CD4-positive, alpha-beta T cell treated with Interferon alpha-2 for 1 hour (primary cell): ENCODE data around the gene SDK2.

ENCODE experiments used
- DNase-seq, 2 donors: peaks; one replicate each; pipeline ENCODE4 v3.0.0-alpha.2; 2020 to 2022

The SDK2 gene

DNA sequence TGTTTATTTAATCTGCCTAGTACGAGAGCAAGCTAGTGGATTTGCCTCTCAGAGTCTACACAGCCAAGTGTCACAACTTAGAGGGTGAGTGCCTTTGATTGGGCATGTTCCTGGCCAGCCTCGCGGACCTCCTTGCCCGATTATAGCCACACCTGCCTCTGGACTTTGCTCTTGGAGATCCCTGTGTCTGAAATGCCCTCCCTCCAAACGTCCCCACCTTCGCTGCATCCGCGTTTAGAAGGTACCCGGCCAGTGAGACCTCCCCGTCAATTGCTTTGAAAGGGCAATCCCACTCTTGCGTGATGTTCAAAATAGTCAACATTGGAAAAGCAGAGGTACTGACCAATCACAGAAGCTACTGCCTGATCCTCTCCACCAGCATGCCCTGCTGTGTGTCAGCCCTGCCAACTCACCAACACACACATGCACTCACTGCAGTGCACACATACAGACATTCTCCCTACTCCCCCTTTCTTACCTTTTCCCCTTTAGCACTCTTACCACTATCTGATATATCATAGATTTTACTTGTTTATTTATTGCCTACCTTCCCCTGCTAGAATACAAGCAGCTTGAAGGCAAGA is 6.5 kb upstream of the SDK2 start:
- no peak for DNase-seq

DNA sequence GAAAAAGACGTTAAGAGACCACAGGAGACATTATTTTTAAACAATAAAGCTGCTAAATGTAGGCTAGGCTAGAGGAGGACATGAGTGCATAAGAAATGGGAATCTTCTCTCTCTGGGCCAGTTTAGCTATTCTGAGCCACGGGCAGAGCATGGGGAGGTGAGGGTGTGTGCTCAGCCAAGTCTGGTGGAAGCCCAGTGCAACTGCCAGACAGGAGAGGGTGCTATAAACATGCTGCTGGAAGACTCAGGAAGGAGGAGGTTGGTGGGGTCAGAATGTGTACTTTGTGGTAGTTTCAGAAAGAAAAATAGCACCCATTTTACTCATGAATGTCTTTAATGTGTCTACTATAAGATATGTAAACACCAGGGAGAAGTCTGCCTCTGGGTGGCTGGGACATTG is 5.9 kb upstream of the SDK2 start:
- DNase-seq, result peak in 1 of 2 donors; percentile 11

DNA sequence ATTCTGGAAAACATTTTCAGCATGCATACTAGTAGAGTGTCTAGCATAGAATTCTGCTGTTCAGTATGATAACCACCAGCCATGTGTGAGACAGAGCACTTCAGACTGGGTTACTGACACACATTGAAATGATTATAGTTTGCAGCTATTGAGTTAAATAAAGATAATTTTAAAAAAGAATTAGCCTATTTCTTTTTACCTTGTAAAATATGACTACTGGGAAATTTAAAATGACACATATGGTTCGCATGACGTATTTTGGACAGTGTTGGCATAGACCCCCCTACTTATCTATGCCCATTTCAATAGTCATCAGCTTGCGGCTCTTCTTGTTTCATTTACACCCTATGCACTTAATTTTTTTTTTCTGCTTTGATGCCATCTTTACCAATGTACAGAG is 4.7 kb upstream of the SDK2 start:
- no peak for DNase-seq

DNA sequence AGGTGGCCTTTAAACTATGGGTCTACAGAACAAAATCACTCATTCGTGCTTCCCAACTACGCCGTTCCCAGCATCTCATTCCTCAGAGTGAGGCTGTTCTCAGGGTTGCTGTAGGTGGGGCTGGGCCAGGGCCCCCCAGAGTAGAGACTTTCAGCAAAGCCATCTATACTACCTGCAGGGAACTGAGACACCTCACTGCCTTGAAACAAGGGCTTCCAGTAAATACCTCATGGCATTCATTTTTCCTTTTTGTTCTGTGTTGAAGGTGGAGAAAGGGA is 4.2 kb upstream of the SDK2 start:
- no peak for DNase-seq

DNA sequence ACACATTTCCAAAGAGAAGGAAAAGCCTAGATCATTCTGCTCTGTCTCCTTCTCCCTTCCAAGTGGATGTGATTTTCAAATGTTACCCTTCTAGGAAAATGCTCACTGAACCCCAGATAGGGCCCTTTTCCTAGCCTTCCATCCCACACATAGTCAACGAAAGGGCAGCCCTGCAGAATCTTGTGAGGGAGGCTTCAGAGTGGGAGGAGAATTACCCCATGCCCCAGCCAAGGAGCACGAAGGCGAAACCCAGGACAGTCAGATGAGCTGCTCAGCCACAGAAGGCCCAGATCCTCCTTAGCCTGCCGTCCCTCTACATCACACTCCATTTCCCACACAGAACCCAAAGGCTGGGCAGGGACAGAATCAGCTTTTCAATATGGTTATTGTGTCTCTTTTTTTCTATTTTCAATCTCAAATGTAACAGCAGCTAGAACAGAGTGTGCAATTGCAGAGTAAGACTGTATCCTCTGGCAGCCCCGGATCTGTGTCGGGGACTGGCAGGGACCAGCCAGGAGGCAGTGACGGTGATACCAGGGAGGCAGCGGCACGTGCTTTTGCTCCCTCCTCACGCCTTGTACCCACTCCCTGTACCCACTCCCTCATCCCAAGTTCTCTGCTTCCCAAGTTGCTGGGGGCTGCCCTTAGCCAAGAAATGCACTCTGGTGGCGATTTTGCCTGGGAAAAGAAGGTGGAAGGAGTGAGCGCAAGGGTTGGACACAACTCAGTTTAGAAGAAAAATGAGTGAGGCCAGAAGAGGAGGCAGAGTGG is 3.7 kb upstream of the SDK2 start:
- no peak for DNase-seq

DNA sequence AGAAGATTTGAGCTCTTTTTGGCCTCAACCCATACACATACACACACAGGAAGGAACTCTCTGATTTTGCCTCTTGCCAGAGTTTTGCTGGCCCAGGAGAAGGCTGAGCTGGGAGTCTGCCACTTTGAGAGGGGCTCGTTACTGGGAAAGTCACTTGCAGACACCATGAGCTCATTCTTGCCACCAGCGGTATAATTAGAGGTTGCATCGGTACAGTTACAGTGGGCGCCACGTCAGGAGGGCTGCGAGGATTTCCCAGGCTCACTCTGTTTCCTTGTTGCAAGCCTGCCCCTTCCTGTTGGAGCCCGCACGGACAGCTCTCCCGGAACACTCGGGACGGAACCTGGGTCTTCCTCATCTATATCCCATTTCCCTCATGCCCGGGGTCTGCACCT is 3.1 kb upstream of the SDK2 start:
- DNase-seq, result no peak

DNA sequence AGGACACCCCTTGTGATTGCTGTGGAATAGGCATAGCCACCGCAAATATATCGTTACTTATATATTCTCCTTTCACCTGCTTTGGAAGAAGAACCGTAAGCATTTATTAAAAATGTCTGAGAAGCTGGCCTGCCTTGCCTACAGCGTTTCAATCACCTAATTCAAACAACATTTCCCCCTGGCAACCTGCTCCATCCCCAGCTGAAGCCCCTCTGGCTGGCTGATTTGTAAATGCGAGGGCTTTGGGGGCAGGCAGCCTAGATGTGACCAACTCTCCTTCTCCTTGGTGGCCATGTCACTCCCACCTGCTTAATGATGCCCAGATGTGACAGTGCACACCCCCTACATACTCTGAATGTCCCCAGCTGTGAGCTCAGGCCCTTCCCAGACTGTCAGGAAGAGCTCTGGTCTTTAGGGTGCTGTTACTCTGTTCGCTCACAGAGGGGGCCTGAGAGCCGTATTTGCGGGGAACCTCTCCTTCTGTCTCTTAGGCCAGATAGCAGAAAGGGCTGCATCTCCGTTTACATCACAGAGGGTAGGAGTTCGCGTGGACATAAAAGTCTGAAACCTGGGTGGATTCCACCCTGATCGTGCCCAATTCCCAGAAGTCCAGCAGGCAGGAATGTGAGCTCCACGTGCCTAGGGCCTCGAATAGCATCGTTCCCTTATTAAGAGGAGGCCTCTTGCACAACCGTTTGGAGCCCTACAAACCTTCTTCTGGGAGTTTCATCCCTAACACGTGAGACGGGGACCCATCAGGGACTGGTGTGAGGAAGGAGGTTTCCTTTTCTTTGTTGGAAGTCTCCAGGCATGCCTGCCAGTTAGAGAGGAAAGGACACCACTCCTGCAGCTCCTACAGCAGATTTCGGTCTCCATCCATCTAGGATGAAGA is 2.4 kb upstream of the SDK2 start:
- no peak for DNase-seq

DNA sequence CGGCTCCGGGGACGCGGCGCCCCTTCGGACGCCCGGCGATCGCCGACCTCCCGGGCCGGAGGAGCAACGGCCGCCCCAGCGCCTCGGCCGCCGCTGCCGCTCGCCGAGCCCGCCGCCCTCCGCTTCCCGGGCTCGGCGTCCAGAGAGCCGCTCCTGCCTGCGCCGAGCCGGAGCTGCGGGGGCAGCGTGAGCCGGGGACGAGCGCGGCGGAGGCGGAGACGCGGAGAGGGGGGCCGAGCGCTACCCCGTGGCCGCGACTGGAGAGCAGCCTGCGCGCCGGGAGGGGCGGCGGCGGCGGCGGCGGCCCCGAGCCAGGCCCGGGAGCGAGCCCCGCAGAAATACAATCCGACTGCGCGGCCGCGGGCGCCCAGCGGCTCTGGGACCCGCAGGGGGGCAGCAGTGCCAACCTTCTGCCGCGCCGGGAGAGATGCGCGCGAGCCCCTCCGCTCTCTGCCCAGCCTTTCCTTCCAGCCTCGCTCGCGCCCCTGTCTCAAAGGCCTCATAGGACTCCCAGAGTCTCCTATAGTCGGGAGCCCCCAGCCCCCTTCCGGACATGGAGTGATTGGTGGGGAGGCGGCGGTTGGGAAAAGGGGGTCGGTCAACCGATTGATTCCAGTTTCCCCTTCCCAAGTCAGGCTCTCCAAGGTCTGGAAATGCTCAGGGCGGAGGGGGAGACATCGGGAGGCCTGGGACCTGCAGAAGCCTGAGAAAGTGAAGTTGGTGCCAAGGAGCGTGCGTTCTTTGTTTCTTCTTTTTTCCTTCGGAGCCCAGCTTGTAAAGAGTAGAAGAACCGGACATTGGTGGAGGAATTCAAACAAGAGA is 1.0 kb upstream of the SDK2 start:
- DNase-seq, result peak; percentile 6 to 11

DNA sequence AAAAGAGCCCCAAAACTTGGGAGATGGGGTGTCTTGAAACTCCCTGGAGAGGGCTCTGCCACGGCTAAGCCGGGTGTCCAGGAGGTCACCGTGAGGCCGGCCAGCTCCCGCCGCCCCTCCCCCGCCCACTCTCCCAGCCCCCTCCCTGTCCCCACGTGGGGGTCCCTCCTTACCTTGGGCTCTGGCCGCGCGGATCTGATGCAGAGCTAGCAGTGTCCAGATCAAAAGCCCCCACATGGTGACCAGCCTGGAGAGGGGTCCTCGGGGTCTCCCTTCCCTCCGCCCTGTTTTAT is 447 bp downstream of the SDK2 start:
- no peak for DNase-seq

DNA sequence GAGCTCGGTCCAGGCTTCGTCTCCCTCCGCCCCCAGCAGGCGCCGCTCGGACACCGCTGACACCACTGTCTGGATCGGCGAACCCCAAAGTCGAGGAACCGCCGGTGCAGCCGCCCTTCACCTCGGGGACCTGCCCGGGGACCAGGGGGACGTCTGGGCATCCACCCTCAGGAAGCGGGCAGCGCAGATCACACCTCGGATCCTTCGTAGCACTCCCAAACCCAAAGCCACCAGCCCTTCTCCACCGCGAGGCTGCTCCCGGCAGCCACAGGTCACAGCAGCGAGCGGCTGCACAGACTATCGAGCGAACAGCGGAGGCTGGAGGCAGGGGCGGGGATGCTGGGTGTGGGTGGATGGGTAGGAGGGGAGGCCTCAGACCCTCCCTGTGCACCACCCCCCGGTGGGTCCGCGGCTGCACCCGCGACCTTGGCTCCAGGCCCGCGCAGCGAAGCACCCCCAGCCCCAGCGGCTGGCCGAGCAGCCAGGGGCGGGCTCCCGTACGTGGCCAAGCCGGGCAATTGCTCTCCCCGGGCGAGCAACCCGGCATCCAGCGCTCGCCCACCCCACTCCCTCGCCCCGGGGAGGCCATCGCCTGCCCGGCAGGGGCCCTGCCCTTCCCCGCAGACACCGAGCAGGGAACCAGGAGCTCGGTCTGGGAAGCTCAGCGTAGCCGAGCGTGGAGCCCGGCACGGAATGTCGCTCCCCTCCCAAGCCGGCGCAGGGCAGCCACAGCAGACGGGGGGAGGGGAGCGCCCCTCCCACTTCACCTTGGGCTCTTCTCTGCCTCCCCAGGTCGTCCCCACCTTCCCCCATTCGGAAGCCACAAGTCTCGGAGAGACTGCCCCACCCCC is 1.0 kb downstream of the SDK2 start:
- DNase-seq, result peak in 1 of 2 donors; percentile 11

DNA sequence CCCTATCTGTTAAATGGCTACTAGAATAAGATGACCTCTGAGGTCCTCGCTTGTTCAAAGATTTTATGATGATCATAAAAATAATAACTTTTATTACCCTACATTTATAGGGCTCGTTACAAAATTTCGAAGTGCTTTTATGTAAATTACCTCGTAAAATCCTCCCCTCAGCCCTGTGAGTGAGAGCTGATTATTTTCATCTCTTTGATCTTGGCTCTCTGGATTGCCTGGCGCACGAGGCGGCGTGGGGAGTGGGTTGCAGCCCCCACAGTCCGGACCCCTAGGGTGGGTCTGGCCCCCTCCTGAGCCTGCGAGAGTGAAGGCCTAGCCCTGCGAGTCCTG is 1.6 kb downstream of the SDK2 start:
- DNase-seq, result no peak

DNA sequence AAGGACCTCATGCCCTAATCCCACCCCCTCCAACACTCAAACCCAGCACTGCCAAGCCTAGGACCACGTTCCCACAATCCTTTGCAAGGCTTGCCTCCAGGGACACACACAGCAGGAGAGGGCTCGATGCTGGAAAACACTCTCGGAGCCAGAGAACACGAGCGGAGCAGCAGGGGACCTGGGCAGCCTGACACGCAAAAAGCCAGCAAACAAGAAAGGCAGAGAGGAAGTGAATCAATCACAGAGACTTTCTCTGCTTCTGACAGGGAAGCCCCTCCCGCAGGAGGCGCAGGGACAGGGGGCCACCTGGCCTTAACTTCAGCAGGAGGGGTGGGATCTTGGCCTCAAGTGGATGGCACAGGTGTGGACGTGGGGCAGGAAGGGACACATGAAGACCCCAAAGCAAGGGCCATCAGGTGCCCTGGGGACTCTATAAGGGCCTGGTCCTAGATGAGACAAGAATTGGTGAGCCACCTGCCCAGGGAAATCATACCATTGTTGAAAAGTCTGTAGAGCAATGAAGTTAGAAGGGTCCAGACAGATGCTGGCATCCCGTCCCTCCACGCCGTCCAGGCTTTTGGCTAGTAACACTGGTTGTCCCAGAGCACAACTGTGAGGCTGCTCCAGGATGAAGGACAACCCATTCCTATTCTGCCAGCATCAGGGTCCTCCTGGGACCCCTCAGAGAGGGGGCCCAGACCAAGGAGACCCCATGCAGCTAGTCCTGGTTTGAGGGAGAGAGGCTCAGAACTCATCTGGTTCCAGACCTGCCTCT is 2.2 kb downstream of the SDK2 start:
- DNase-seq, result no peak

DNA sequence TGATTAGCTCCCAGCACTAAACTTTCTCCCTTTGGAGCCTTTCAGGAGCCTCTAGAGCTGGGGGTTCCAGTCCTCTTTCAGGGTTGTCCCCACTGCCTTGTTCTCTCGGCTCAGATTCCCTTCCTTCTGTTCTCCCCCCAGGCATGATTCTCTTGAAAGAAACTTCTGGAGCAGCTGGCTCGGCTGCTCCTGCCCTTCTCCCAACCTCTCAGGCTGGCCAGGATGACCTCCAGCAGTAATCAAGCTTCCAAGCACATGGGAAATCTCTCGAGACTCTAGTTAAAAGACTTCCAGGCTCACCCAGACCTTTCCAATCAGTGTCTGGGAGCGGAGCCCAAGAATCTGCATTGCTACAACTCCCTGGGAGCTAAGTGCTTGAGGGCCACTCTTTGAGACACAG is 3.6 kb downstream of the SDK2 start:
- DNase-seq, result no peak

DNA sequence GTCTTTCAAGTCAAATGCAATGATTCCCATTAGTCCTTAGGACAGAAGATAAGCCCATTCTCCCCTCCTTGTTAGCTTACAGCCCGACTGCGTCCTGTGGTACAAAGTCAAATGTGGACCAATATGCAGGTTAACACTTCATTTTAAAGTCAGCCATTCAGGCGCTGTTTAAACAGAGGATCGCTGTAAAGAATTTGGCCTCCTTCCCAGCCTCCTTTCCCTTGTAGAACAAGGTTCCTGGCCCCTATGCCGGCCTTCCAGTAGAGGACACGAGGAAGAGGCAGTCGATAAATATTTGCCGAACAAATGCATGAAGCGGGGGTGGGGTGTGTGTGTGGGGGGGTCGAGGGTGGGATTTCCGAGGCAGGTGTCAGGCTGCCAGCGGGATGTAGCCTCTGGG is 4.3 kb downstream of the SDK2 start:
- no peak for DNase-seq

DNA sequence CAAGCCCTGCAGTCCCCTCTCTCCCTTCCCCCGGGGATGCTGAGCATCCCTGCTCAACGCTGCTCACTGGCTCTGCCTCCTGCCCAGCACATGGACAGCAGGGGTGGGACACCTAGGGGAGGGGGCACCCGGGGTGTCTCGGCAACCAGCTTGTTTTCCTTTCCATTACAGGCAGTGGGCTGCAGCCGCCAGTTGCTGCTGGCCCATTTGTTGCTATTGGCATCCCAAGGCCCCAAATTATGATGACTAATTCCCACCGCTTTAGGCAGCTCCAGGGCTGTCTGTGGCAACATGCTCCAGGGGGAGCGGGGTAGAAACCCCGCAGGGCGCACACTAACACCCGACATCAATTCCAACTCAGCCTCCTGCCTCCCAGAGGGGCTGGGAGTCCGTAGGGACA is 4.9 kb downstream of the SDK2 start:
- no peak for DNase-seq

DNA sequence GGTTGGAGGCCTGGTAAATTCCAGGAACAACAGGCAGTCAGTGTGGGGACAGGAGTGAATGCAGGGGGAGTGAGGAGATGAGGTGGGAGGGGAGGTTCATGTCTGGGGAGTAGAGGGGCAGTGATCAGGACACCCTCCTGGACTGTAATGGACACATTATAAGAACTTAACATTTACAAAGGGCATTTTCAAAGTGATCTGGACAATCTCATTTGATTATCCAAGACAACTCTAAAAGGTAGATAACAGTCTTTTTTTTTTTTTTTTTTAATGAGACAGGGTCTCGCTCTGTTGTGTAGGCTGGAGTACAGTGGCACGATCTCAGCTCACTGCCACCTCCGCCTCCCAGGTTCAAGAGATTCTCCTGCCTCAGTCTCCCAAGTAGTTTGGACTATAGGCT is 5.7 kb downstream of the SDK2 start:
- DNase-seq, result no peak

DNA sequence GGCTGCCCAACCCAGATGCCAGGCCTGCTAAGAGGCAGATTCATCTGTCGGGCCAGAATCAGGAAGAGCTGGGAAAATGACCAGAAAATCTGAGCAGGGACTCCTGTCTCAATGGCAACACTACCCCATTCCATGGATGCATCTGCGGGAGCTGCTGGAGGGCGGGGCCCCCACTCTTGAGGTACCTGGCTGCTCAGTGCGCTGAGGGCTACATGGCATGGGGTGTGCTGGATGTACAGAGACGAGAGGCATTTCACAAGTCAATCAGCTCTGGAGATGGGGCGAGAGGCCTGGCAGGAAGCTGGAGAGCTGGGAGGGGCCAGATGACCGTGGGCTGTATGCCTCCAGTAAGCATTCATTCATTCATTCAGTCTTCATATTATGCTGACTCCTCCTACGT is 6.4 kb downstream of the SDK2 start:
- DNase-seq, result no peak

DNA sequence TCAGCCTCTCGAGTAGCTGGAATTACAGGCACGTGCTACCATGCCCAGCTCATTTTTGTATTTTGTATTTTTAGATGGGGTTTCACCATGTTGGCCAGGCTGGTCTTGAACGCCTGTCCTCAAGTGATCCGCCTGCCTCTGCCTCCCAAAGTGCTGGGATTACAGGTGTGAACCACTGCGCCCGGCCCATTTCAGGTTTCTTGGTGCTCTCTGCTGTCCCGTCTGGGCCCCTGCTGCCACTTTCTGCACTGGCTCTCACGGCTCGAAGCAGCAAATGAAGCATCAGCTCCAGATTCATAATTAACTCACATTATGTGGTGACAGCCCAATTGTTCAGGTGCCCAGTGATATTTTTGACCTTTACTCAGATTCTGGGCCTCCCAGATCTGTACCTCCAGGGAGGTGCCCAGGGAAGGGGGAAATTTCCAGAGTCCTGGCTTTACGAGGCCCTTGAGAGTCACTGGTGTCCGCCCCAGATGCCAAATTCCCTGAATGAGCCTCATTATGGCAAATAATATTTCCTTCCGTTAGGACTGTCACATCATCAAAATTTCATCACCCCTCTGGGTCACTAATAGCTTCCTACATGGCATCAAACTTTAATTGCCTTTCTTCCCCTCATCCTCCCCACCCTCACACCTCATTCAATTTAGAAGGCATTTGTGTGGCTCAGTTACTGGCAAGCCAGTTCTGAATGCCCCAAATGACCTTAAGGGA is 9.0 kb downstream of the SDK2 start:
- no peak for DNase-seq

DNA sequence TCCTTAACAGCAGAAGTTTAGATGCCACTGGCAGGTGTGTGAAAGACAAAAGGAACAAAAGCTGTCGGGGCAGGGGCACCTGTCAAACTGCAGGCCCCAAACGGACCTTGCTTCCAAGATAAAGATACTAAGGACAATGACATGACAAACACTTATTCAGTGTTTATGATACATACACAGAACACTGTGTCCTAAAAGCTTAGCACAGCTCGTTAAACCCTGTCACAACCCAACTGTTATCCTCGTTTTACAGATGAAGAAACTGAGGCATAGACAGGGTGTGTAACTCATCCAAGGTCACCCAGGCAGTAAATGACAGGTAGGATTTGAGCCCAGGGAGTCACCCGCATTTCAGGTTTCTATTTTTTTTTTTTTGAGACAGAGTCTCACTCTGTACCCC is 9.6 kb downstream of the SDK2 start:
- DNase-seq, result no peak

DNA sequence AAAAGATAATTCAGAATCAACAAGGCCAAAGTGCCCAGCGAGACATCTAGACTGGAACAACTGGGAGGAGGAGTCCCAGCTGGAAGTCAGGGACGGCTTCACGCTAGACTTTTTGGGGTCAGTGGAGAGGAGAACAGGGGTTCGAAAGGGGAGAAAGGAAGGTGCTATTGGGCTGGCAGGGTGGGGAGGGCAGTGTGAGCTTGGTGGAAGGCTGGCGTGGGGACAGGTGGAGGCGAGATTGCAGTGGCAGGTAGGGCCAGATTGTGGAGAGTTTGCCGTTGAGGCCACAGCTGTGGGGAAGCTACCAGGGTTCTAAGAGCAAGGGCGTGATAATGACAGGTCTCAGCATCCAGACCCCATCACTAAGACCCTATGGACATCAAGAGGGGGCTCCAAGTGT is 10.5 kb downstream of the SDK2 start:
- DNase-seq, result no peak

DNA sequence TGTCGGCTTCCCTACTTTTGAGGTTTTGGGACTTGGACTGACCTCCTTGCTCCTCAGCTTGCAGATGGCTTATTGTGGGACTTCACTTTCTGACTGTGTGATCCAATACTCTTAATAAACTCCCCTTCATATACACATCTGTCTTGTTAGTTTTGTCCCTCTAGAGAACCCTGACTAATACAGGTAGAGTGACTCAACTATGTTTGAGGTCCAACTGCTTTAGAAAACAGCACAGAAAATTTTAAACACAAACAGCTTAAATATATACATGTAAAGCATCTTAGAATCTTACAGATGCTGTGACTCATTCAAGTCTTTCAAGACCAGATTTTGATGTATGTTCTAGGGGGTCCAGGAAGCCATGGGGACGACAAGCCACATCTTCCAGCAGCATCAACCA is 11.7 kb downstream of the SDK2 start:
- no peak for DNase-seq
